CD4-positive, alpha-beta T cell treated with Interleukin-17A for 4 hours (primary cell): ENCODE data around the gene IL23A.

Source experiments
- DNase-seq: peaks from one replicate; pipeline ENCODE4 v3.0.0-alpha.2; 2020; ENCODE audit warnings: mixed read lengths

The IL23A gene

DNA sequence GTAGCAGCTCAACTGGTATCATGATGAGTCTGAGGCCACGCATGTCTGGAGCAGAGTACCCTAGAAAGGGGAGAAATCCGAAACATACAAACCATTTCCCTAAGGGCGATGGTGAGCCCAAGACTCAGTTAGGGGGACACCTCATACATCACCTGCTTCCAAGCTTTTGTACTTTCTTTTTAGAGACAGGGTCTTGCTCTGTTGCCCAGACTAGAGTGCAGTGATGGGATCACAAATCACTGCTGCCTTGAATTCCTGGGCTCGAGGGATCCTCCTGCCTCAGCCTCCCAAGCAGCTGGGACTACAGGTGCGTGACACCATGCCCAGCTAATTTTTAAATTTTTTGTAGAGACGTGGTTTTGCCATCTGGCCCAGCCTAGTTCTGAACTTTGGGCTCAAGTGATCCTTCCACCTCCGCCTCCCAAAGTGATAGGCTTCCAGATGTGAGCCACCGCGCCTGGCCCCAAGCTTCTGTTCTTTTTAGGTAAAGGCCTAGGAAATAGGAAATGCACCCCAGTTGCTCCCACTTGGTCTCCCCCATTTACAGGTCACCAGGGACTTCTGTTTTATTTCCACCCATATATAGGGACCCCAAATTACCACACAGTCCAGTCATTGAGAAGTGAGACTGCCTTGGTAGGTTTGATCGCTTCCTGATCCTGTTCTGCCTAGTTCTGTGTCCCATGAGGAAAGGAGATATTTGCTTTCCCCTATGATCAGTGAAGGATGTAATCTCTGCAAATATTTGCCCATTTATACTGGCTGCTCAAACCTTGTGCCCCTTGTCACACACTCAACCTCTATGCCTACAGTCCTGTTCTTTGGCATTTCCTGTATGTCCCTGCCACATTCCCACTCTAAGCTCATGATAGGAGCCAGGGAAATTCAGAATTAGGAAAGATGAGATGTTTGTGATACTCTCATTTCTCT is 23.7 kb downstream of the IL23A start, which contains the start of gene APOF:
TSS of gene APOF (minus strand) at position 728 of the 930 bp plus-strand sequence. CDS start at position 616, 112 bp downstream.
- no peak for DNase-seq

DNA sequence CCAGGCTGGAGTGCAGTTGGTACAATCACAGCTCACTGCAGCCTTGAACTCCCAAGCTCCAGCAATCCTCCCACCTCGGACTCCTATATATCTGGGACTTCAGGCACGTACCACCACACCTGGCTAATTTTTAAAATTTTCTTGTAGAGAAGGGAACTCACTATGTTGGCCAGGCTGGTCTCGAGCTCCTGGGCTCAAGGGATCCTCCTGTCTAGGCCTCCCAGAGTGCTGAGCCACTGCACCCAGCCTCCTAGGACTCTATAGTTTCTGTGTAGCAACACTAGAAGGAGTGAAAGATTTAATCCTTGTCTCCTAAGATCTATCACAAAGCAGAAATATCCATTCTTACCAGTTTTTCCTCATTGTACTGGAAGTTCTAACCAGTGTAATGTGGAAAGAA is 28.3 kb downstream of the IL23A start:
- no peak for DNase-seq

DNA sequence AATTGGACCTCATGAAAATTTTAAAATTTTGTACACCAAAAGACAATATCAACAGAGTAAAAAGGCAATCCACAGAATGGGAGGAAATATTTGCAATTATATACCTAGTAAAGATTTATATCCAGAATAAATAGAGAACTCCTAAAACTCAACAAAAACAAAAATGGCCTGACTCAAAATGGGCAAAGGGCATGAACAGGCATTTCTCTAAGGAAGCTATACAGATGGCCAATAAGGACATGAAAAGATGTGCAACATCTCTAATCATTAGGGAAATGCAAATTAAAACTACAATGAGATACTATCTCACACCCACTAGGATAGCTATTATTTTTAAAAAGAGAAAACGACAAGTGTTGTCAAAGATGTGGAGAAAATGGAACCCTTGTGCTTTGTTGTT is 34.8 kb downstream of the IL23A start:
- no peak for DNase-seq

- DNase-seq: no peak
Observed at GRCh38 chr12:56374726-56375597, 36.3 kb downstream of the IL23A start.

DNA sequence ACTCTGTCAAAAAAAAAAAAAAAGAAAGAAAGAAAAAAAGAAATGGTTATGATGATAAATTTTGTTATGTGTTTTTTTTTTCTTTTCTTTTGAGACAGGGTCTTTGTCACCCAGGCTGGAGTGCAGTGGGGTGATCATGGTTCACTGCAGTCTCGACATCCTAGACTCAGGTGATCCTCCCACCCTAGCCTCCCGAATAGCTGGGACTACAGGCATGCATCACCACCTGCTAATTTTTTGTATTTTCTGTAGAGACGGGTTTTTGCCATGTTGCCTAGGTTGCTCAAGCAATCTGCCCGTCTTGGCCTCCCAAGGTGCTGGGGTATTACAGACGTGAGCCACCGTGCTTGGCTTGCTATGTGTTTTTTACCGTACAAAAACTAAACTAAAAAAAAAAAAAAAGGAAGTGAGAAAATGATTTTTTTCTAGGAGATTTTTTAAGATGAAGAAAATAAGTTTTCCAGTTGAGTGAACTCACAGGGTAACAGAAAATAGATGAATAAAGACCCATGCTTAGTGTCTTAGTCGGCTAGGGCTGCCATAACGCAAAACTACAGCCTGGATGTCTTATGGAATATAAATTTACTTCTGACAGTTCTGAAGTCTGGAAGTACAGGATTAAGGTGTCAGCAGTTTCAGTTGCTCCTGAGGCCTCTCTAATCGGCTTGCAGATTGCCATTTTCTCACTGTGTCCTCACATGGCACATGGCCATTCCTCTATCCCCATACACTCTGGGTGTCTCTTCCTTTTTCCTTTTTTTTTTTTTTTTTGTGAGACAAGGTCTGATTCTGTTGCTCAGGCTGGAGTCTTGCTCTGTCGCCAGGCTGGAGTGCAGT is 37.1 kb downstream of the IL23A start:
- no peak for DNase-seq

GRCh38 chr12:56377310-56377988 is 38.8 kb downstream of the IL23A start:
- DNase-seq: no peak

GRCh38 chr12:56377989-56378316 is 39.3 kb downstream of the IL23A start:
- DNase-seq: no peak

- DNase-seq: no peak
Observed at GRCh38 chr12:56382611-56383010, 43.9 kb downstream of the IL23A start.

GRCh38 chr12:56385873-56386272 is 47.2 kb downstream of the IL23A start:
- no peak for DNase-seq

GRCh38 chr12:56387152-56387736 is 48.6 kb downstream of the IL23A start:
- DNase-seq: no peak

DNA sequence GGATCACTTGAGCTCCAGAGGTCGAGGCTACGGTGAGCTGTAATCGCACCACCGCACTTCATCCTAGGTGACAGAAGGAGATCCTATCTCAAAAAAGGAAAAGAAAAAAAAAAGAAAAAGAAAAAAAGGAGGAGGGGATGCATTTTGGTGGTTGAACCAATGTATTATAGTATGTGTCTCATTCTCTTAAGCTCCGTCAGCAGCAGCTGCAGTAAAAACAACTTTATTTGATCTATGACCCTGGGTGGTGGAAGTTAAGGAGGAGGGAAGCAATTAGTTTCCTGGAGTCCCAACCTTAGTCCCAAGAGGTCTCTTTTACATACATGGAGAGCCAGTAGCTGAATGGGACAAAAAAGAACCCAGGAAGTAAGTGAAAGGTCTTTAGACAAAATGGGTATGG is 50.7 kb downstream of the IL23A start:
- no peak for DNase-seq
